A549 (cell line): ENCODE measurements around the gene PLCB1.

Experiments
- BHLHE40 ChIP-seq: IDR thresholded peaks from 2 replicates; pipeline ENCODE4 v1.6.1; 2012; ENCODE audit warnings: low read depth, low read length, inconsistent platforms
- EP300 ChIP-seq, 2 experiments: fragments of >200 bp; sonication (Bioruptor Twin); formaldehyde crosslinking; IDR thresholded peaks; 2 replicates in 1 of 2; 3 replicates in 1 of 2; pipeline ENCODE4 v1.6.1; 2016 to 2017
- HDAC2 ChIP-seq: fragments of 200-600 bp; sonication (generic); IDR thresholded peaks from 2 replicates; pipeline ENCODE4 v1.6.1; 2016
- KDM1A ChIP-seq: fragments of 200-600 bp; sonication (generic); IDR thresholded peaks from 2 replicates; pipeline ENCODE4 v1.6.1; 2016; ENCODE audit warnings: low read depth, mild to moderate bottlenecking
- MAFK ChIP-seq: fragments of 450-650 bp; IDR thresholded peaks from 2 replicates; pipeline ENCODE4 v1.6.1; 2014; ENCODE audit not compliant: partially characterized antibody
- POLR2A ChIP-seq: IDR thresholded peaks from 2 replicates; pipeline ENCODE4 v1.6.1; 2012; ENCODE audit warnings: mild to moderate bottlenecking, low read length
- RCOR1 ChIP-seq: fragments of 150-350 bp; IDR thresholded peaks from 2 replicates; pipeline ENCODE4 v1.6.1; 2014; ENCODE audit warnings: antibody characterized with exemption, low read length, low read depth
- SMC3 ChIP-seq: fragments of >200 bp; sonication (Bioruptor Twin); formaldehyde crosslinking; IDR thresholded peaks from 3 replicates; pipeline ENCODE4 v1.6.1; 2018; ENCODE audit warnings: inconsistent platforms
- TFCP2L1 ChIP-seq: fragments of 250-450 bp; sonication (Bioruptor Pico); IDR thresholded peaks from 2 replicates; pipeline ENCODE4 v1.5.0; 2021; ENCODE audit warnings: mild to moderate bottlenecking
- TP53 ChIP-seq: fragments of 250-450 bp; sonication (Bioruptor Pico); IDR thresholded peaks from 2 replicates; pipeline ENCODE4 v1.5.0; 2021; ENCODE audit warnings: mild to moderate bottlenecking, moderate library complexity
- TF ChIP-seq, protein P1 (sequence below): fragments of >200 bp; sonication (Bioruptor Twin); formaldehyde crosslinking; IDR thresholded peaks from 3 replicates; pipeline ENCODE4 v1.5.1; 2016
- TF ChIP-seq, protein P2 (sequence below): fragments of >200 bp; sonication (Bioruptor Twin); formaldehyde crosslinking; IDR thresholded peaks from 3 replicates; pipeline ENCODE4 v1.6.1; 2016

DNA sequence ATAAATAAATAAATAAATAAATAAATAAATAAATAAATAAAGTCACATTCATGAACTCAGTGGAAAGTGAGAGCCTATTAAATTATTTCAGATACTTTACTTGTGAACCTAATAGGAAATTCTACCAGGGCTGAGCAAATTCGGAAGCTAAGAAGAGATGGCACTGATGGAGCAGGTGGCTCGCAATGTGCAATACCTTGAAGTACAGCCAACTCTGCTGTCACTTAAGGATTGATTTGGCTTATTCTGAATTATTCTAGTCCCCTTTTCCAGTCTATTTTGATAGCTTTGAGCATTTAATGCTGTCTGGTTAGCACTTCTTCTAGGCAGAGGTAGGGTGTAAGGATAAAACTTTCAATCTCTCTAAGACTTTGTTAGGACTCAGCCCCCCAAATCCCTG lies 541.0 kb downstream of the PLCB1 start:
- no peak for TF ChIP-seq POLR2A
- no peak for TF ChIP-seq HDAC2
- TF ChIP-seq, protein P1, sequence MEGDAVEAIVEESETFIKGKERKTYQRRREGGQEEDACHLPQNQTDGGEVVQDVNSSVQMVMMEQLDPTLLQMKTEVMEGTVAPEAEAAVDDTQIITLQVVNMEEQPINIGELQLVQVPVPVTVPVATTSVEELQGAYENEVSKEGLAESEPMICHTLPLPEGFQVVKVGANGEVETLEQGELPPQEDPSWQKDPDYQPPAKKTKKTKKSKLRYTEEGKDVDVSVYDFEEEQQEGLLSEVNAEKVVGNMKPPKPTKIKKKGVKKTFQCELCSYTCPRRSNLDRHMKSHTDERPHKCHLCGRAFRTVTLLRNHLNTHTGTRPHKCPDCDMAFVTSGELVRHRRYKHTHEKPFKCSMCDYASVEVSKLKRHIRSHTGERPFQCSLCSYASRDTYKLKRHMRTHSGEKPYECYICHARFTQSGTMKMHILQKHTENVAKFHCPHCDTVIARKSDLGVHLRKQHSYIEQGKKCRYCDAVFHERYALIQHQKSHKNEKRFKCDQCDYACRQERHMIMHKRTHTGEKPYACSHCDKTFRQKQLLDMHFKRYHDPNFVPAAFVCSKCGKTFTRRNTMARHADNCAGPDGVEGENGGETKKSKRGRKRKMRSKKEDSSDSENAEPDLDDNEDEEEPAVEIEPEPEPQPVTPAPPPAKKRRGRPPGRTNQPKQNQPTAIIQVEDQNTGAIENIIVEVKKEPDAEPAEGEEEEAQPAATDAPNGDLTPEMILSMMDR: no peak
- TF ChIP-seq EP300 (IDR thresholded peaks at IDR 0.05): no peak
- TF ChIP-seq KDM1A: no peak
- TF ChIP-seq MAFK: no peak
- no peak for TF ChIP-seq TFCP2L1
- TF ChIP-seq, protein P2, sequence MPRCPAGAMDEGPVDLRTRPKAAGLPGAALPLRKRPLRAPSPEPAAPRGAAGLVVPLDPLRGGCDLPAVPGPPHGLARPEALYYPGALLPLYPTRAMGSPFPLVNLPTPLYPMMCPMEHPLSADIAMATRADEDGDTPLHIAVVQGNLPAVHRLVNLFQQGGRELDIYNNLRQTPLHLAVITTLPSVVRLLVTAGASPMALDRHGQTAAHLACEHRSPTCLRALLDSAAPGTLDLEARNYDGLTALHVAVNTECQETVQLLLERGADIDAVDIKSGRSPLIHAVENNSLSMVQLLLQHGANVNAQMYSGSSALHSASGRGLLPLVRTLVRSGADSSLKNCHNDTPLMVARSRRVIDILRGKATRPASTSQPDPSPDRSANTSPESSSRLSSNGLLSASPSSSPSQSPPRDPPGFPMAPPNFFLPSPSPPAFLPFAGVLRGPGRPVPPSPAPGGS: no peak
- TF ChIP-seq SMC3: no peak
- no peak for TF ChIP-seq BHLHE40
- TF ChIP-seq TP53 (CRISPR knock-in tag): no peak
- TF ChIP-seq RCOR1: no peak
